Mesothelial cell of epicardium (in vitro differentiated cells): ENCODE measurements around the gene KRTDAP. TPM values are rescaled to one million over a fixed set of nuclear protein-coding genes. Genes with fewer than 3 reads are reported as not detected.

Source experiments
- DNase-seq, 2 experiments: peaks; one replicate each; pipeline ENCODE4 v3.0.0; 2021; ENCODE audit warnings: low spot score in 2 of 2; ENCODE audit not compliant: unreplicated experiment in 2 of 2
- H3K27ac Mint-ChIP-seq: 2 replicates; pipeline ENCODE4 v1.8.0; 2021; ENCODE audit warnings: mixed read lengths
- H3K27me3 Mint-ChIP-seq: 2 replicates; pipeline ENCODE4 v1.8.0; 2021; ENCODE audit warnings: low read depth, mixed read lengths
- H3K36me3 Mint-ChIP-seq: 2 replicates; pipeline ENCODE4 v1.8.0; 2021; ENCODE audit warnings: mixed read lengths
- H3K4me1 Mint-ChIP-seq: 2 replicates; pipeline ENCODE4 v1.8.0; 2021; ENCODE audit warnings: mixed read lengths
- H3K4me3 Mint-ChIP-seq: 2 replicates; pipeline ENCODE4 v1.8.0; 2021; ENCODE audit warnings: mild to moderate bottlenecking, moderate library complexity, mixed read lengths
- H3K9me3 Mint-ChIP-seq: 2 replicates; pipeline ENCODE4 v1.8.0; 2021; ENCODE audit warnings: mixed read lengths
- total RNA-seq: library from RNA; stranded (reverse); gene quantifications from 3 replicates; pipeline ENCODE4 v1.2.1, GENCODE V29; 2021
- TF ChIP-seq, protein P1 (sequence below): fragments of 200-600 bp; sonication (generic); IDR thresholded peaks from one replicate; pipeline ENCODE4 v1.5.0; 2021; ENCODE audit warnings: antibody characterized with exemption; ENCODE audit not compliant: unreplicated experiment

Gene KRTDAP
- total RNA-seq, 1 donor from 2014 or later: 2.5 TPM

- no peak for DNase-seq
- Mint-ChIP-seq H3K4me1 (peaks cover 15% of the 10 kb centered on the region), H3K4me3 (peak overlapping the region; percentile 24), H3K9me3 (no peaks in the 10 kb centered on the region), H3K27ac (no peak overlapping the region), H3K27me3 (peaks cover 26% of the 10 kb centered on the region), H3K36me3 (no peaks in the 10 kb centered on the region)
- TF ChIP-seq, protein P1, sequence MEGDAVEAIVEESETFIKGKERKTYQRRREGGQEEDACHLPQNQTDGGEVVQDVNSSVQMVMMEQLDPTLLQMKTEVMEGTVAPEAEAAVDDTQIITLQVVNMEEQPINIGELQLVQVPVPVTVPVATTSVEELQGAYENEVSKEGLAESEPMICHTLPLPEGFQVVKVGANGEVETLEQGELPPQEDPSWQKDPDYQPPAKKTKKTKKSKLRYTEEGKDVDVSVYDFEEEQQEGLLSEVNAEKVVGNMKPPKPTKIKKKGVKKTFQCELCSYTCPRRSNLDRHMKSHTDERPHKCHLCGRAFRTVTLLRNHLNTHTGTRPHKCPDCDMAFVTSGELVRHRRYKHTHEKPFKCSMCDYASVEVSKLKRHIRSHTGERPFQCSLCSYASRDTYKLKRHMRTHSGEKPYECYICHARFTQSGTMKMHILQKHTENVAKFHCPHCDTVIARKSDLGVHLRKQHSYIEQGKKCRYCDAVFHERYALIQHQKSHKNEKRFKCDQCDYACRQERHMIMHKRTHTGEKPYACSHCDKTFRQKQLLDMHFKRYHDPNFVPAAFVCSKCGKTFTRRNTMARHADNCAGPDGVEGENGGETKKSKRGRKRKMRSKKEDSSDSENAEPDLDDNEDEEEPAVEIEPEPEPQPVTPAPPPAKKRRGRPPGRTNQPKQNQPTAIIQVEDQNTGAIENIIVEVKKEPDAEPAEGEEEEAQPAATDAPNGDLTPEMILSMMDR: no peak
These were observed 21.1 kb upstream of the KRTDAP start for GRCh38 chr19:35511337-35511736.

- Mint-ChIP-seq H3K4me3 (peak overlapping the region; percentile 97), H3K4me1 (peaks cover 15% of the 10 kb centered on the region), H3K27me3 (peaks cover 26% of the 10 kb centered on the region), H3K9me3 (no peaks in the 10 kb centered on the region), H3K27ac (peak overlapping the region; percentile 98), H3K36me3 (peaks cover 2% of the 10 kb centered on the region)
- TF ChIP-seq, protein P1: peak; percentile 53
- DNase-seq: no peak
These were observed 20.3 kb upstream of the KRTDAP start for GRCh38 chr19:35510626-35510964.

GRCh38 chr19:35509861-35510625 is 19.8 kb upstream of the KRTDAP start:
- TF ChIP-seq, protein P1: peak; percentile 98
- peak overlapping the region; percentile 98 for H3K27ac Mint-ChIP-seq
- H3K4me1 Mint-ChIP-seq: peaks cover 15% of the 10 kb centered on the region
- peaks cover 26% of the 10 kb centered on the region for H3K27me3 Mint-ChIP-seq
- H3K4me3 Mint-ChIP-seq: peak overlapping the region; percentile 97
- peaks cover 7% of the 10 kb centered on the region for H3K36me3 Mint-ChIP-seq
- no peaks in the 10 kb centered on the region for H3K9me3 Mint-ChIP-seq
- DNase-seq: peak; percentile 79 to 97

DNA sequence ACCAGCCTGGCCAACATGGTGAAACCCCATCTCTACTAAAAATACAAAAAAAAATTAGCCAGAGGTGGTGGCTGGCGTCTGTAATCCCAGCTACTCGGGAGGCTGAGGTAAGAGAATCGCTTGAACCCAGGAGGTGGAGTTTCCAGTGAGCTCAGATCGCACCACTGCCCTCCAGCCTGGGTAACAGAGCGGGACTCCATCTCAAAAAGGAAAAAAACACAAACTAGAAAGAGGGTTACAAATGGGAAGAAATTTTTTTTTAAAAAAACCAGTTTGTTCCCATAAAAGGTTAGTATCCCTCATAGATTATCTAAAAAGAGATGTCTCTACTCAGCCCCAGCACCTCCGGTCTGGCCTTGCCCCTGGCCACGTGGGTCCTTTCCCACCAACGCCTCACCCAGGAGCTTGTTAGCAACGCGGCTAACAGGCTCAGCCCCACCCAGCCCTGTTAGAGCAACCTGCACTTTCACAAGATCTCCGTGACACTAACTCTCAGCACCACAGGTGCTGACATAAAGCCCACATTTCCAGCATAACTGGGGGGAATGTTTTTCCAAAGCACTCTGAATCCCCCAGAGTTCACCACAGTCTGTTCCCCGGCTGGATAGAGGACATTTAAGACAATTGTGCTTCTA is 18.9 kb upstream of the KRTDAP start:
- peaks cover 15% of the 10 kb centered on the region for H3K4me1 Mint-ChIP-seq
- H3K36me3 Mint-ChIP-seq: peaks cover 7% of the 10 kb centered on the region
- DNase-seq: no peak
- H3K9me3 Mint-ChIP-seq: no peaks in the 10 kb centered on the region
- H3K27ac Mint-ChIP-seq: peak overlapping the region; percentile 98
- TF ChIP-seq, protein P1: no peak
- H3K4me3 Mint-ChIP-seq: peak overlapping the region; percentile 97
- peaks cover 22% of the 10 kb centered on the region for H3K27me3 Mint-ChIP-seq

GRCh38 chr19:35508129-35508528 is 17.9 kb upstream of the KRTDAP start:
- TF ChIP-seq, protein P1: no peak
- Mint-ChIP-seq H3K27me3 (peaks cover 12% of the 10 kb centered on the region), H3K9me3 (no peaks in the 10 kb centered on the region), H3K27ac (no peak overlapping the region), H3K36me3 (peaks cover 8% of the 10 kb centered on the region), H3K4me3 (no peak overlapping the region), H3K4me1 (peaks cover 15% of the 10 kb centered on the region)
- DNase-seq: no peak
